Measurements from ENCODE around the gene RBAK.
"Not testable (repeated sequence)": the region's sequence is repeated elsewhere in the genome, so short reads cannot be mapped to it uniquely, and the experiment has no call there.

DNA sequence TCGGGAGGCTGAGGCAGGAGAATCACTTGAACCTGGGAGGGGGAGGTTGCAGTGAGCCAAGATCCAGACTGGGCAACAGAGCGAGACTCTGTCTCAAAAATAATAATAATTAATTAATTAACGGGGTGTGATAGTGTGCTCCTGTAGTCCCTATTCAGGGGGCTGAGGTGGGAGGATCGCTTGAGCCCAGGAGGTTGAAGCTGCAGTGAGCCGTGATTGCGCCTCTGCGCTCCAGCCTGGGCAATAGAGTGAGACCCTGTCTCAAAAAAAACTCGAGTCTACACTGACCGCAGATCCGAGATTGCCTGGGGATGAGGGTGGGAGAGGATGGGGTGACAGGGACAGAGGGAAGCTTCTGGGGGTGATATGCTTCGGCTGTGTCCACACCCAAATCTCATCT, 29.5 kb downstream of the RBAK start:
- TF ChIP-seq, protein P1, sequence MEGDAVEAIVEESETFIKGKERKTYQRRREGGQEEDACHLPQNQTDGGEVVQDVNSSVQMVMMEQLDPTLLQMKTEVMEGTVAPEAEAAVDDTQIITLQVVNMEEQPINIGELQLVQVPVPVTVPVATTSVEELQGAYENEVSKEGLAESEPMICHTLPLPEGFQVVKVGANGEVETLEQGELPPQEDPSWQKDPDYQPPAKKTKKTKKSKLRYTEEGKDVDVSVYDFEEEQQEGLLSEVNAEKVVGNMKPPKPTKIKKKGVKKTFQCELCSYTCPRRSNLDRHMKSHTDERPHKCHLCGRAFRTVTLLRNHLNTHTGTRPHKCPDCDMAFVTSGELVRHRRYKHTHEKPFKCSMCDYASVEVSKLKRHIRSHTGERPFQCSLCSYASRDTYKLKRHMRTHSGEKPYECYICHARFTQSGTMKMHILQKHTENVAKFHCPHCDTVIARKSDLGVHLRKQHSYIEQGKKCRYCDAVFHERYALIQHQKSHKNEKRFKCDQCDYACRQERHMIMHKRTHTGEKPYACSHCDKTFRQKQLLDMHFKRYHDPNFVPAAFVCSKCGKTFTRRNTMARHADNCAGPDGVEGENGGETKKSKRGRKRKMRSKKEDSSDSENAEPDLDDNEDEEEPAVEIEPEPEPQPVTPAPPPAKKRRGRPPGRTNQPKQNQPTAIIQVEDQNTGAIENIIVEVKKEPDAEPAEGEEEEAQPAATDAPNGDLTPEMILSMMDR (IDR thresholded peaks at IDR 0.05 in 4 of 5, conservative IDR thresholded peaks at IDR 0.05 in 1 of 5): not testable (repeated sequence)
- TF ChIP-seq POLR2A (IDR thresholded peaks at IDR 0.05): not testable (repeated sequence)

All from gastrocnemius medialis (tissue), 4 donors.